Erythroblast (primary cell): ENCODE results near the gene ZNF473.
"Not testable (repeated sequence)": the region's sequence is repeated elsewhere in the genome, so short reads cannot be mapped to it uniquely, and the experiment has no call there.

Source experiments
- GATA1 ChIP-seq: IDR thresholded peaks from 2 replicates; pipeline ENCODE4 v1.6.1; 2011; ENCODE audit warnings: low read depth, mild to moderate bottlenecking, control low read depth, low read length, moderate library complexity
- POLR2A ChIP-seq: IDR thresholded peaks from 2 replicates; pipeline ENCODE4 v1.6.1; 2011; ENCODE audit warnings: mild to moderate bottlenecking, low read length

DNA sequence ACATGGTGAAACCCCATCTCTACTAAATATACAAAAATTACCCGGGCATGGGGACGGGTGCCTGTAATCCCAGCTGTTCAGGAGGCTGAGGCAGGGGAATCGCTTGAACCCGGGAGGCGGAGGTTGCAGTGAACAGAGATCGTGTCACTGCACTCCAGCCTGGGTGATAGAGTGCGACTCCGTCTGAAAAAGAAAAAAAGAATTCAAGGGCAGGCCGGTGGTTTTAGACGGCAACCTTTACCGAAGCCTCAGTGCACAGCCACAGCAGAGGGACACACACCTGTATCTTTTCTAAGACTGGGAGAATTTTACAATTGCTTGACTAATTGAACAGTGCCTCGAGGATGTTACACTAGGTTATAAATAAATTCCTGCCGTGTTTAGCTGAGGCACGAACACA lies 73.9 kb downstream of the ZNF473 start:
- TF ChIP-seq POLR2A, GATA1: not testable (repeated sequence)
